ENCODE results near the gene DCLK2.

GRCh38 chr4:150096625-150097024 is 18.4 kb downstream of the DCLK2 start:
- no peak for TF ChIP-seq CTCF (IDR thresholded peaks at IDR 0.05)
- no peak for TF ChIP-seq POLR2A (IDR thresholded peaks at IDR 0.05)
